HG02571 (cell line): ENCODE data around the gene PRR13.
"Not testable (repeated sequence)": the region's sequence is repeated elsewhere in the genome, so short reads cannot be mapped to it uniquely, and the experiment has no call there.

Experiments
- ATAC-seq: cut with Tn5 transposase; IDR thresholded peaks from one replicate; pipeline ENCODE4 v1.9.1; 2021; ENCODE audit warnings: mild to moderate bottlenecking, moderate library complexity; ENCODE audit not compliant: unreplicated experiment

The PRR13 gene

GRCh38 chr12:53435326-53435725 is 6.2 kb upstream of the PRR13 start:
- not testable (repeated sequence) for ATAC-seq

GRCh38 chr12:53439582-53439981 is 2.0 kb upstream of the PRR13 start:
- not testable (repeated sequence) for ATAC-seq

- ATAC-seq = no peak
Observed at GRCh38 chr12:53443955-53444354, 2.4 kb downstream of the PRR13 start.

GRCh38 chr12:53444593-53445325 is 3.2 kb downstream of the PRR13 start:
- ATAC-seq = not testable (repeated sequence)

- ATAC-seq = no peak
Observed at GRCh38 chr12:53450936-53451335, 9.4 kb downstream of the PRR13 start.

- peak; percentile 94 for ATAC-seq
Observed at GRCh38 chr12:53451661-53452158, 10.2 kb downstream of the PRR13 start, which contains the start of gene PCBP2. PCBP2 (plus strand) TSS chr12:53452102; CDS start chr12:53454801, 2,699 bp downstream.

GRCh38 chr12:53452159-53453077 is 10.9 kb downstream of the PRR13 start:
- ATAC-seq = peak; percentile 41

GRCh38 chr12:53453953-53454640 is 12.6 kb downstream of the PRR13 start:
- ATAC-seq = no peak

- no peak for ATAC-seq
Observed at GRCh38 chr12:53454707-53455106, 13.2 kb downstream of the PRR13 start.

GRCh38 chr12:53456654-53457366 is 15.3 kb downstream of the PRR13 start:
- no peak for ATAC-seq

GRCh38 chr12:53459097-53459496 is 17.6 kb downstream of the PRR13 start:
- no peak for ATAC-seq

- ATAC-seq = no peak
Observed at GRCh38 chr12:53461059-53461458, 19.5 kb downstream of the PRR13 start.

GRCh38 chr12:53461591-53461990 is 20.1 kb downstream of the PRR13 start:
- ATAC-seq = no peak

GRCh38 chr12:53462935-53463334 is 21.4 kb downstream of the PRR13 start:
- ATAC-seq = no peak

- ATAC-seq = no peak
Observed at GRCh38 chr12:53463802-53464560, 22.4 kb downstream of the PRR13 start.

- ATAC-seq = no peak
Observed at GRCh38 chr12:53464685-53465418, 23.3 kb downstream of the PRR13 start.

GRCh38 chr12:53465679-53466078 is 24.1 kb downstream of the PRR13 start:
- no peak for ATAC-seq

GRCh38 chr12:53466640-53467039 is 25.1 kb downstream of the PRR13 start:
- no peak for ATAC-seq

- no peak for ATAC-seq
Observed at GRCh38 chr12:53467082-53467481, 25.5 kb downstream of the PRR13 start.
